NCI-H460 (cell line): Measurements from ENCODE around the gene SPTSSB. TPM values are rescaled to one million over a fixed set of nuclear protein-coding genes. Genes with fewer than 3 reads are reported as not detected.
A peak's percentile ranks its signal among the peaks of the same experiment; 100 is the strongest.

Experiments
- DNase-seq: peaks from one replicate; pipeline ENCODE4 v3.0.0-alpha.2; 2016; ENCODE audit warnings: low read depth; ENCODE audit errors: extremely low read depth
- polyA plus RNA-seq: library from polyadenylated mRNA; depleted of rRNA; stranded (reverse); fragments of >200 nt; gene quantifications from 2 replicates; pipeline ENCODE4 v1.2.3, GENCODE V29; 2014; cell fraction: nucleus; rRNA removed
- total RNA-seq: library from RNA; depleted of rRNA; stranded (reverse); fragments of >200 nt; shearing (Covaris generic); gene quantifications from 2 replicates; pipeline ENCODE4 v1.2.3, GENCODE V29; 2014; rRNA removed

SPTSSB gene, protein sequence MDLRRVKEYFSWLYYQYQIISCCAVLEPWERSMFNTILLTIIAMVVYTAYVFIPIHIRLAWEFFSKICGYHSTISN
- total RNA-seq = not detected in 2 replicates
- not detected in 2 replicates for polyA plus RNA-seq

DNA sequence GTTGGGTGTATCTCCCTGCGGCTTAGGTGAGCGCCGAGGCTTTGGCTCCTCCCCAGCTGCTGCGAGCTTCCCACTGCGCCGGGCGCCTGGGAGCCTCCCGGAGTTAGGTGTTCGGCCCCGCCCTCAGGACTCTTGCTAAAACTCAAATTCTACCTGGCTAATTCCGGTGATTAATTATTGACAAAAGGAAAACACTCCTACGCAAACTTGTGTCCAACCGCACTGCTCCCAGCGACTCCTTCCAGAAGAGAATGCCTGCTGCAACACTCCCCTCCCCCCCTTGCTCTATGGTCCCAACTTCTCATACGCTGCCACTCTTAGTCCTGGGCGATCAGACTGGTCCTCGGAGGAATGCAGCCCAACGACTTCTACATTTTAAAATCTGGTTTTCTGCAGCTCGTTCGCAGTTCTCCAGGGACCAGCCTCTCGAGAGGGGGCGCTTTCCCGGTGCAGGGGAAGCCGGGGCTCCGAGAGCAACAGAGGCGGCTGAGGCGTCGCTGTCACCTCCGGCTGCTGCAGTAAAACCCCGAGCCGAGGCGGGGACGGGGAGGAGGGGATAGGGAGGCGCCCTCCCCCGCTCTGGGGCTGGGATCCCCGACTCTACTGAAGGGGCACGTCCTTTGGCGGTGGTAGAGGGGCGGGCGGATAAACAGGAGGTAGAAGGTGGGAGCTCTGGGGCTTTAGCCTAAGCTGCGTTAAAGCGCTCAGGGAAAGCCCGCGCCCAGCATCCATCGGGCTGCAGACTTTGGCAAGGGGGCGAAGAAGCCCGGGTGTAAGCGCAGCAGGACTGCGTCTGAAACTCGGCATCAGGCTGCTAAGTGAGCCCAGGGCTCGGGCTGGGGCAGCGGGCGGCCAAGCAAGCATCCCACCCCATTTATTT is at the start of gene SPTSSB:
SPTSSB (minus strand) TSS at position 77 of the 880 bp plus-strand sequence. CDS start 25,194 bp downstream, outside the sequence.
- DNase-seq = no peak

DNA sequence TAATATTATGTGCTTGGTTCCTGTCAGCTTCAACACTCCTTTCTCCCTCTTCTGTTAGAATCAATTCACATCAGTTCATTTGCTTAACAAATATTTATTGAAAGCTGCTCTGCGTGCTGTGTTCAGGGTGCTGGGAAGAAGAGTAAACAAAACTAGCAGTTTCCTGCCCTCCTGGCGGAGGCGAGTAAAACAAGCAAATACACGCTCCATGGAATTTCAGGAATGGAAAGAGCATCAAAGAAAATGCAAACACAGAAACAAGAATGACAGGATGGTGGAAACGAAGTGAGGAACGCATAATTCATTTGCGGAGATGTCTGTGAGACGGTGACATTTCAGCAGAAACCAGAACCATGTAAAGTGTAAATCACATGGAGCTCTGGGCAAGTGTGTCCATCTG is 49.4 kb upstream of the SPTSSB start:
- DNase-seq = peak; percentile 29

DNA sequence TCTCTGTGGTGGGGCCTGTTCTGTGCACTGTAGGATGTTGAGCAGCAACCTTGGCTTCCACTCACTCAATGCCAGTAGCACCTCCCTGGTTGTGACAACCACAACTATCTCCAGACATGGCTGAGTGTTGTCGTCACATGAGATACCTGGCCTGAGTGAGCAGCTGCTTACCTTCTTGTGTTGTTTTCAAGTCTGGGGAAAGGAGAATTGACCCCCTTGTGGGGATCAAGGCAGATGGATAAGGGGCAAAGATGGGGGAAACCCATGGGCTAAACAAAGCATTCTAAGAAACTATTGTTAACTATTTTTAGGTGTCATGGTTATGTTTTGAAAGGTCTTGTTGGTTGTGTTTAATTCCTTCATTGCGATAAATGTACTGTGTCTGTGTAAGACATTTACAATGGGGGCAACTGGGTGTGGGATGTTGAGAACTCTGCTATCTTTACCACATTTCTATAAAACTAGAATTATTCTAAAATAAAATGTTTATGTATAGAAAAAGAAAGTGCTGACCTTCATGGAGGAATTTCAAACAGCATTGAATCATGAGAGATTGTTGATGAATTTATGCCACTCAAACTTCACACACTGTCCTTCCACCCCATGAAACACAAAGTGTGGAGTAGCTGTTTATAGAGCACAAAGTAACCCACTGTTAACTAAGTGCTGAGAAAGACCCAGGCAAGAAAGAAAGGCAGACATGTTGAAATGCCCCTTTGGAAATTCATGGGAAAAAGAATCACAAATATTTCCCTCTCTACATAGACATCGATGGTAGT is 48.4 kb upstream of the SPTSSB start:
- DNase-seq = no peak

DNA sequence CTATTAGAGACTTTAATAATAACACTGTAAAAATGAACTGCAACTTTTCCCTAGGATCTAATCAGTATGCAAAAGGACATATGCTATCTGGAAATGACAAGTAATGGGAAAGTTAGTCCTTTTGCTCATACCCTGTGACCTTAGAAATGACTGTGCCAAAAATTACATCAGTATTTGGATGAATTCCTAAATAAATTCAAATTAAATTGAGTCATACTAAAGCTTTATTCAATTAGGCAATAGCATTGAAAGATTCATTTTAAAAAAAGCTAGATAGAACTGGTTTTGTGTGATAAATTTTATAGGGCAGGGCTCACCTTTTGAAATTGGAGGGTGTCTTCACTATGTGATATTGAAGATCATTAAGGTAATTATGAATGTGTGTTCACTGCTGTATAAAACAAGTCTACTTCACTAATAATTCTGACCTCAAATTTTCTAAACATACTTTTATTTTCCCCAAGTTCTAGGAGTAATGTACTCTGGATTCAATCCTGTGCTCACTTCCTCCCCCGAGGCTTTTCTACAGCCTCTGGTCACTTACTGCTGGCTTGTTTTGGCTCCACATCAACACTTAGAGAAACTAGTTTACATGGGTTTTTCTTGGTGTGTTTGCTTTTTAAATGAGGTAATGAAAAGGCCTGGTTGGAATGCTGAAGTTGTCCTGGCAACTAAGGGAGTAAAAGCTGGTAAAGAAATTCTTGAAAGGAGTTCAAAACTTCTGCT is 44.4 kb upstream of the SPTSSB start:
- peak; percentile 45 for DNase-seq

DNA sequence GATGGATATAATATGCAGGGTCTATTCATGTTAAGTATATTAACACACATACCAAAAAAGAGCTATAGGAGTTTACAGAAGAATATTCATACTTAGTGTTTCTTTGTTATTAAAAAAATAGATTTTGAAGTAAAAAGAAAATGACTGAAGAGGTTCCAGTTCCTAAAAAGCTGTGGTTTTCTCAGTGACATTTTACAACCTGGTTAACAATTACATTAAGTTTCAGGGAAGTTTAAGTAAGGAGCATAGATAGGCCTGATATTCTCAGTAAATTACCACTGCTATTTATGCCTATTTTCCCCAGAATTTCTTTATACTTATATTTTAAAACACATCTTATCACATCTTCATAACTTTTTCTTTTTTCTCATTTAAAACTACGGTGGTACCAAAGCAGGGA is 43.6 kb upstream of the SPTSSB start:
- DNase-seq = no peak

DNA sequence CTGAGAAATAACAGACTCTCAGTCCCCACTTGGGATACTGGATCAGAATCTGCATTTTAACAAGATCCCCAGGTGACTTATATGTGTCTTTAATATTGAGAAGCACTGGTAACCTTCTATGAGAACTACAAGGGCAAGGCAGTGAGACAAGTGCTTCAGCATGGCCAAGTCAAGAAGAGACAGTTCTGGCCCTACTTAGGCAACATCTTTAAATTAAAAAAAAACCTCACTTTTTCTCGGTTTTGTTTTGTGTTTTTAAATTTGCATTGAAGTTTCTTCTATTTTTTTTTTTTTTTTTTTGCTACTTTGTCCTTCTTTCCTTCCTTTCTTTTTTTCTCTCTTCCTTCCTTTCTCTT is 42.5 kb upstream of the SPTSSB start:
- no peak for DNase-seq

DNA sequence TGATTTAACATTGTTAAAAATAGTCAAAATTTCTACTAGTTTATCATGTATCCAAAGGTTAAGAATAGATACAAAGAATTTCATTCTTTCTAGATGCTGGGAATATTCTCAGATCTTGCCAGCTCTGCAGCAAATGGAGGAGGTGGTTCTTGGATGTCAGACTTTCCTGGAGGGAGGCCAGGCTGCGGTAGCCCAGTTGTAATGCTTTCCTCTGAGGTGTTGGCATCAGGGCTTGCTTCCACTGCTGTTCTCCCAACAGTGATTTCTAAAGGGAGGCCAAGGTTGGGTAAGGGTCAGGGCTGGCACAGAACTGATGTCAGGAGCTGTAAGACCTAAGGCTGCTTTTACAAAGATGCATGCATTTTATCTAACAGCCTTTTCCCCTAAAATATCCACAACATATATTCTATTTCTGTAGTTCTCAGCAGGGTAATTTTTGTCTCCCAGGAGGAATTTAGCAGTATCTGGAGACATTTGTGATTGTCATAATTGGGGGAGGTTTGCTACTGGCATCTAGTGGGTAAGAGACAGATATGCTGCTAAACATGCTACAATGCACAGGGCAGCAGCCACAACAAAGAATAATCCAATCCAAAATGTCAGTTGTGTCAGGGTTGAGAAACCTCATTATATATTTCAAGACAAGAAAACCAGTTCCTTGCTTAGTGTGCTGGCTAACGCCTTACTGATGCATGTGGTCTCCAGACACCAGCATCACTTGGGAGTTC is 42.0 kb upstream of the SPTSSB start:
- no peak for DNase-seq

DNA sequence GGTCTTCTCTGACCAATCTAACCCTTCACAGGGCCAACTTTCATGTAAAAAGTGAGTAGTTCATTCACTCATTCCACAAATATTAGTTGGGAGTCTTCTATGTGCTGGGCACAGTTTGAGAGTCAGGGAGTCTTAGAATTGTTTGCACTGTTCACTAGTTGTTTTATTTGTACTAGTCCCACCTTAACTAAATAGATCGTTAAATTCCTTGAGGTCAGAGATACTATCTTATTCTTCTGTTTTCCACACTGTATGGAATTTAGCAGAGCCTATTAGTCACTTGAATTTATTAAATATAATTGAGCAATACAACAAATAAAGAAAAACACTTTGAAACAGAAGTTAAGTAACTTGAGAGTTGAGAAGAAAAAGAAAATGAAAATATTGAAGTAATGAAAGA is 40.8 kb upstream of the SPTSSB start:
- no peak for DNase-seq

DNA sequence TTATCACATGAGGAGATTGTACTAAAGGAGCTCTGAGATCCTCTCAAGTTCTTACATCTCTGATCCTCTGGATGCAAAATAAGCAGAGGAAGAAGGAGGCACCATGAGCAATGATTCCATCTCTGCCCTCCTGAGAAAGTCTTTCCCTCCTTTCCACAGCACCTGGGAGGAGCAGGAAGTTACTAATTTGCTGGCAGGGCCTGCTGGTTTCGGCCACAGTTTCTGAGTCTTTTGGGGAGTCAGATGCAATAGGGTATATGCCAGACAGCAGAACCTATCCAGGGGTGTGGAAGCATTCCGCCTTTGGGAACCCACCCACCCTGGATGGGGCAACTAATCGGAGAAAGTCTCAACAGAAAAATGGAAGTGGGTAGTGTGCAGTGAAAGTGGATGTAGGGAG is 38.5 kb upstream of the SPTSSB start:
- DNase-seq = no peak

DNA sequence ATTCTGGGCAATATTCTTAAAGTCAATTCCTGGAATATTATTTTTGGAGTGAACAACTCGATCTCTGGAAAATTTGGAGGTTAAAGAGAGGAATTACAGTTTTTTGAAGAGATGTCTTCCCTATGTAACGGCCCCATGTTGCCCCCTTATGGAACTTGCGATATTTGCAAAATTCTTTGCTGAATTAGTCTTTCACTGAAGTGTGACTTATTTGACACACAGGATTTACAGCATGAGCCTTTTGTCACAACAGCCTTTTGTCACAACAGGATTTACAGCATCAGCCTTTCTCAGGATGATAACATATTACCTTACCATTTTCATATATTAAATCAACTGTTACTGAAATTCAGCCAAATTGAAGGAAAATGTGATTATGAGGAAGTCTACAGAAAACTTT is 37.8 kb upstream of the SPTSSB start:
- peak; percentile 27 for DNase-seq

DNA sequence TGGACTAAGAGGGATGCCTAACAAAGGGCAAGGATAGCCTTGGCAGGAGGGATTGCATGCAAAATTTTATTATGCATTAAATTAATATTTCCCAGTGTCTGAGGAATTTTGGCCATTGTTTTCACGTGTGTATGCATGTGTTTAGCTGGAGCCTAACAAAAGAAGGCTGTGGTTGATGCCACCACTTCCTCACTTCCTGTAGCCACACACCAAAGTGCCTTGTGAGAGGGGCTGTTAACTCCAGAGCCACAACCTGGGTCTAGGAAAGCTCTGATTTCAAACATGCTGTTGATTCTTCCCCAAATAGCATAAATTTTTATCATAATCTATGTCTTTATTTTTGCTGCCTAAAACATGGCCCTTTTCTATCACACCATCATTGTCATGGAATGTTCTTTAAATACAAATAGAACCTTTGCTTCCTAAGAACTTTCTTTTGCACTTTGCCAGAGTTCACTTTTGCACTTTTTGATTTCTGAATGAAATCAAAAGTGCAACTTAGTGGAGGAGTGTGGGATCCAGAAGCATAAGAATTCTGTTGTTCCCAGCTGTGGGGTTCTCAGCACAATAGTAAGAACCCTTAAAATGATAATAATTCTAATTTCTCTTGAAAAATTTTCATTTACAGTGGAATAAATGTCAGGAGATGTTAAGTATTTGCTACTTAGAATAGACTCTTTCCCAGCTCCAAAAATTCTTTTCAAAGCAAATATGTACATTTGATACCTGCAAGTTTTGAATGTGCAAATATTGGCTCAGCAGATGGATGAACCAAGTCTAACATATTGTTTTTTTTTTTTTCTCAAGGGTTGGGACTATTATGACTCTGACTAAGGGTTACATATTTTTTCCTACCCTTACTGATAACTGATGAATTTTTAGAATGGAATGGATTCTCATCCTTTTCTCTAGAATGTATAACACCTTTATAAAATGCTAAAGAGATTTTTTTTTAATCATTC is 35.6 kb upstream of the SPTSSB start:
- no peak for DNase-seq

DNA sequence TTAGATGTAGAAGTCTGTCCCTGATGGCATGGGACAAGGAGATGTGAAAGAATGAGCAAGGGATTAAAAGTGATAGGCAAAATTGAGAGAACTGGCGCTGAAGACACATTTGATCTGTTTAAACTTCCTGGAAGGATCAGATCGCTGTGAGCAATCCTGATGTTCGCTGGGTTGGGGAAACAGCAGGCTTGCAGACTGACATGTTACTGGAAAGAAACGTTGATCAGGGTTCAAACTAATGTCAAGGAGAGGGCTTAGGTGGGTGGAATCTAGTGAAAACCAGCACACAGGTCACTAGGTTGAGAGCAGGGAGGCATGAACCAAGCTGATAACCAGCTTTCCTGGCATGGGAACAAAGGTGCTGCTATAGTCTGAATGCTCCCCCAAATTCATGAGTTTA is 34.5 kb upstream of the SPTSSB start:
- no peak for DNase-seq

DNA sequence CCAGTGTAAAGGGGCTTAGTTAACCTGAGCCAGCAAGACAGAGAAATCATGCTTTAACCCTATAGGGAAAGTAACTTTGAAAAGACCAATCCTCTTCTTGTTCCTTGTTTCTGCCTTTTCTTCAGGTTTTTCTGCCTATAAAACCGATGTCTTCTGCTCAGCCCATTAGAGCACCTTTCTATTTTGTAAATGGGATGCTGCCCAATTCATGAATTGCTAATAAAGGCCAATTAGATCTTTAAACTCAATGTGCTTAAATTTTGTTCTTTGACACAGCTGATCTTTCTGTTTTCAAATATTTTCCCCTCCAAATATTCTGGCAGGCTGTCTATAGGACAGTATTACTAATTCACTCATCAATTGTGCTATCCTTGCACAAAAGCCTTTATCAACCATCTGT is 33.8 kb upstream of the SPTSSB start:
- DNase-seq = no peak

DNA sequence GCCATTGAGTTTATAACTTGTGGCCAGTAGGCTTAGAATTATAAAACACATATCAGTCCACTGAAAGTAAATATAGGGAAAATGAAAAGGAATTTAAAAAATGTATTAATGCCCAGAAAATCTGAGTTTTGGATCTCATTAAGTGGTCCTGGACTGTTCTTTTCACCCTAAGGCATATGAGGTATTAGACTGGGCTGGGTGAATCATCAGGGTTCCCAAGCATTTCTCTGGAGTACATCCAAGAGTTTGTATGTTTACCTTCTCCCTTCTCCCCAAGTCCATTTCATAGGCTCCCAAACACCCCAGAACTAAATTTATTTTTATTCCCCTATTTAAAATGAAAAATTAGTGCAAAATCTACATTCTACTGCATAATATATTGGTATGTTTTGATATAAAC is 31.9 kb upstream of the SPTSSB start:
- DNase-seq = no peak

DNA sequence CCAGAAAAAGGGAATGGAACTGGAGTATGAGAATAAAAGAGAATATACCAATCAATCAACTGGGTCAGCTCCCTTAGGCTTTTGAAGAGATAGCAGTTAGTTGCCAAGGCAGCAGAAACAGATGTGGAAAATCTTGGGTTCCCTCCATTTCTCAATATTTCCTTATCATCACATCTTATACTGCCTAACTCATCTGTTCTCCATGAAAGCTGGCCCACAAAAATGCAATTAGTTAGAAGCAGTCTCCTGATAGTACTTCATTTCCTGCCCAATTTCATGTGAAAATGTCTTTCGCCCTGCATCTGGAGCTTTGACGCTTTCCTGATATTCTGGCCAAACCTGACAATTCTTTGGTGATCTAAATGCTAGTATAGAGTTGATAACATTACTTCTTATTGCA is 30.1 kb upstream of the SPTSSB start:
- DNase-seq = no peak

DNA sequence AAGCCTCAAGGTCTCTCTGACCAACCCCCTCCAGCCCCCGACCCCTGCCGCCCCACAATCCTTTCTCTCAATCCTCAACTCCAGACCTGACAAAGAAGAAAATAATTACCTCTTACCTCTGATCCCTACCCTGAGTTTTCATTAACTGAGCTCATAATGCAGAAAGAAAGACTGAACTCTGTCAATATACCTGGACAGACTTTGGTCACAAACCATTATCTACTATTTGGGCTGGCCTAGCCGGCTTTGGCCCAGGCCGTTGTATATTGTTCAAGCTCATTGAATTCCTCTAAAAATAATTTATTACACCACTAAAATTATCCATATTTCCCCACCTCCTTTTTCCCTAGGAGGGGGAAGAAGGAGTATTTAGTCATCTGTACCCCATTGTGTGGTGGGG is 29.3 kb upstream of the SPTSSB start:
- DNase-seq = no peak

DNA sequence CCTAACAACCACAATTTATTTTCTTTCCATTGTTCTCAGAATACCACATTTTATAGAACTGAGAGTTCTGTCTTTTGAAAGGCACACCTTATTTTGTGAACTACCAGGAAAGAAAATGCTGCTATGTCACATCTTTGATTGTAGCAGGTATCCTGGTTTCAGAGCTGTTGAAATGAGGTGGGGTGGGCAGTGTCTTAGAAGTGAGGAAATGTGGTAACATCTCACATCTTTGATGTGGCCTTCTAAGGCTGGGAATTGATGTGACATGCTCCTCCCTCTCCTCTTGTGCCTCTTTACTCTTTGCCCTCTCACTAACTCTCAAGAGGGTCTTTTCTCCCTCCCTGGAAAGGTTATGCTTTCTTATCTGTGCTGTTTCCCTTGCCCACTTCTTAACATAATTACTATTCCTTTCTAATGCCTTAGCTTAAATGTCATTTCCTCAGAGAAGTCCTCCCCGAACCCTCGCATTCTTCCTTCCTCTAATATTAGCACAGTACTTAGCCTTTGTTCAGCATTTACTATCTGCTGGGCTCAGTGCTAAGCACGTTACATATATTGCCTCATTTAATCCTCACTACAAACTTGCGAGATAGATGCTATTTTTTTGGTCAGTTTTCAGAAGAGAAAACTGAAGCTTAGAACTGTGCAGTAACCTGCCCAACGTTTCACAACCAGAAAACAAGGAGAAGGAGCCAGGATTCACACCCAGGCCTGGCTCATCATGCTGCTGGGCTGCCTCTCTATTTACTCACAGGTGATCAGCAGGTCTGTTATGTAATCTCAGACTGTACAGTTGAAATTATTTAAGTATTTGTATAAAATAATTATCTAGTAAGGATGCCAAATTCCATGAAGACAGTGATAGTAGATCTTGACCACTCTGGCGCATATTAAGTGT is 24.0 kb upstream of the SPTSSB start:
- DNase-seq = no peak

DNA sequence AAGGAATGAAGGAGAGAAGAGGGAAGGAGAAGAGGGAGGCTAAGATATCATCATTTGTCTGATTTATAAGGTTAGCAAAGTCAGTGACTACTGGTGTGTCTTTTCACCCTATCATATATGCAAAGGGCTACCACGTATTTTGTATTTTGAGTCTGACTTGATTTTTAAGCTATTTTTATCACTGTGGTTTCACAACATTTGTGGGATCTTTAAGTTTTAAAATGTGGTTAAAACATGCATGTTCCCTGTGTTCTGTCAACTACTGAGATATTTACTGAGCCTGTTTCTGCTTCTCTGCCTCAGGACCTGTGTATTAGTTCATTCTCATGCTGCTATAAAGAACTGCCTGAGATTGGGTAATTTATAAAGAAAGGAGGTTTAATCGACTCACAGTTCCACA is 22.5 kb upstream of the SPTSSB start:
- DNase-seq = no peak
